GM23338 (cell line): ENCODE results near the gene DENND5B.

Experiments used
- CREB1 ChIP-seq: fragments of 250-450 bp; sonication (Bioruptor Pico); IDR thresholded peaks from 2 replicates; pipeline ENCODE4 v1.5.0; 2020; ENCODE audit warnings: low read depth, mild to moderate bottlenecking, moderate library complexity
- CTCF ChIP-seq, 2 experiments: fragments of 200-600 bp in 1 of 2; sonication (generic) in 1 of 2; conservative IDR thresholded peaks; 2 replicates each; pipeline versions ENCODE4 v1.5.1 to v1.6.1; 2016 to 2017; ENCODE audit warnings: antibody characterized with exemption in 2 of 2, low read depth in 2 of 2, mild to moderate bottlenecking in 2 of 2, moderate library complexity in 1 of 2
- ETS1 ChIP-seq: IDR thresholded peaks from 2 replicates; pipeline ENCODE4 v1.6.1; 2016; ENCODE audit warnings: antibody characterized with exemption
- EZH2 ChIP-seq: fragments of 200-600 bp; sonication (generic); IDR thresholded peaks from one replicate; pipeline ENCODE4 v1.8.0; 2017; ENCODE audit warnings: antibody characterized with exemption, mild to moderate bottlenecking, low read depth; ENCODE audit not compliant: unreplicated experiment
- EZH2phosphoT487 ChIP-seq: fragments of 200-600 bp; sonication (generic); IDR thresholded peaks from one replicate; pipeline ENCODE4 v1.8.1; 2018; ENCODE audit warnings: antibody characterized with exemption; ENCODE audit not compliant: unreplicated experiment
- JUNB ChIP-seq: IDR thresholded peaks from one replicate; pipeline ENCODE4 v1.6.1; 2016; ENCODE audit warnings: antibody characterized with exemption; ENCODE audit not compliant: unreplicated experiment
- NANOG ChIP-seq: IDR thresholded peaks from 2 replicates; pipeline ENCODE4 v1.6.1; 2016; ENCODE audit warnings: antibody characterized with exemption, borderline replicate concordance
- POLR2AphosphoS5 ChIP-seq: IDR thresholded peaks from 2 replicates; pipeline ENCODE4 v1.6.1; 2016; ENCODE audit warnings: antibody characterized with exemption, low read depth
- REST ChIP-seq: IDR thresholded peaks from one replicate; pipeline ENCODE4 v1.6.1; 2018; ENCODE audit warnings: antibody characterized with exemption; ENCODE audit not compliant: unreplicated experiment
- STAT1 ChIP-seq: IDR thresholded peaks from one replicate; pipeline ENCODE4 v1.6.1; 2016; ENCODE audit warnings: antibody characterized with exemption; ENCODE audit not compliant: unreplicated experiment
- ZNF114 ChIP-seq: fragments of 250-450 bp; sonication (Bioruptor Pico); IDR thresholded peaks from 2 replicates; pipeline ENCODE4 v1.5.0; 2020; ENCODE audit warnings: mild to moderate bottlenecking, moderate library complexity
- ZNF331 ChIP-seq: fragments of 250-450 bp; sonication (Bioruptor Pico); IDR thresholded peaks from 2 replicates; pipeline ENCODE4 v1.5.0; 2020; ENCODE audit warnings: low read depth, mild to moderate bottlenecking, moderate library complexity
- ZNF462 ChIP-seq: fragments of 250-450 bp; sonication (Bioruptor Pico); IDR thresholded peaks from 2 replicates; pipeline ENCODE4 v1.5.0; 2020; ENCODE audit warnings: mild to moderate bottlenecking, moderate library complexity

- no peak for TF ChIP-seq CTCF (conservative IDR thresholded peaks at IDR 0.05; ENCODE audit: low read depth in 2 of 2)
- no peak for TF ChIP-seq EZH2
- TF ChIP-seq CREB1: no peak
- TF ChIP-seq ETS1: no peak
- TF ChIP-seq REST: no peak
- TF ChIP-seq POLR2AphosphoS5: no peak
- TF ChIP-seq STAT1: no peak
- TF ChIP-seq EZH2phosphoT487: no peak
- no peak for TF ChIP-seq ZNF331 (CRISPR knock-in tag)
- TF ChIP-seq ZNF114 (CRISPR knock-in tag): no peak
- no peak for TF ChIP-seq NANOG
- no peak for TF ChIP-seq JUNB
- TF ChIP-seq ZNF462 (CRISPR knock-in tag): 0 out of 2 replicates have a peak, but pooled peaks have one; percentile 26
Measured at GRCh38 chr12:31560516-31560915, 30.4 kb downstream of the DENND5B start.
